ENCODE results near the gene ACSL4. TPM values are rescaled to one million over a fixed set of nuclear protein-coding genes. Genes with fewer than 3 reads are reported as not detected.

The ACSL4 gene
- total RNA-seq, 2 donors from 2014 or later: 27.5 to 117 TPM

GRCh38 chrX:109695637-109696036, 37.4 kb downstream of the ACSL4 start:
- Histone ChIP-seq H3K27ac (no peak overlapping the region), H3K36me3 (no peaks in the 10 kb centered on the region), H3K4me3 (no peak overlapping the region), H3K4me1 (ENCODE audit: control insufficient read depth in 1 of 2, low read depth in 2 of 2) (no peaks in the 10 kb centered on the region), H3K9me3 (no peaks in the 10 kb centered on the region), H3K27me3 (replicated peaks; ENCODE audit: insufficient read depth) (no peaks in the 10 kb centered on the region)
- no peak for ATAC-seq (ENCODE audit: insufficient number of reproducible peaks, low FRiP score, low read depth)
- TF ChIP-seq CTCF (IDR thresholded peaks at IDR 0.05): no peak
- no peak for DNase-seq (ENCODE audit: low spot score)

DNA sequence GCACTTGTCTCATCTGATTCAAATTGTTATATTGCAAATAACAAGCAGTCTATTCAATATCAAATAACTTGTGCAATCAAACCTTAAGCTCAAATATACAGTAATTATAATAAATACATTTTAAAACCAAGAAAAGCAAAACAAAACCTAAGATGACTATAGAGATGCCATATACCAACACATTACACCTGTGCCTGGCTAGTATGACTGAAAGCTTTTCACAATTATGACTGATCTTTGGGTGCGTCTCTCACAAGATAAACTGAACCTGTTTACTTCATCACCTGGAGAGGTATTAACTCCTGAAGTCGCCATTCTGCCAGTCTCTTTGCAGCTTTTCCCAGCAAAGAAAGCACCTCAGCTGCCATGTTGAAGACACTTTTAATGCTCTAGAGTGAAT, 41.3 kb downstream of the ACSL4 start:
- H3K36me3 ChIP-seq: no peaks in the 10 kb centered on the region
- TF ChIP-seq CTCF (IDR thresholded peaks at IDR 0.05): no peak
- no peak overlapping the region for H3K4me3 ChIP-seq
- no peak overlapping the region for H3K27ac ChIP-seq
- DNase-seq (ENCODE audit: low spot score): no peak
- H3K4me1 ChIP-seq (ENCODE audit: control insufficient read depth in 1 of 2, low read depth in 2 of 2): no peaks in the 10 kb centered on the region
- ATAC-seq (ENCODE audit: insufficient number of reproducible peaks, low FRiP score, low read depth): no peak
- H3K9me3 ChIP-seq: no peaks in the 10 kb centered on the region
- H3K27me3 ChIP-seq (replicated peaks; ENCODE audit: insufficient read depth): no peaks in the 10 kb centered on the region

- Histone ChIP-seq H3K36me3 (no peaks in the 10 kb centered on the region), H3K27ac (no peak overlapping the region), H3K27me3 (replicated peaks; ENCODE audit: insufficient read depth) (no peaks in the 10 kb centered on the region), H3K4me3 (no peak overlapping the region), H3K4me1 (ENCODE audit: control insufficient read depth in 1 of 2, low read depth in 2 of 2) (no peaks in the 10 kb centered on the region), H3K9me3 (no peaks in the 10 kb centered on the region)
- ATAC-seq (ENCODE audit: insufficient number of reproducible peaks, low FRiP score, low read depth) (no peak), DNase-seq (ENCODE audit: low spot score) (no peak)
- no peak for TF ChIP-seq CTCF (IDR thresholded peaks at IDR 0.05)
Measured at GRCh38 chrX:109691277-109691676, 41.8 kb downstream of the ACSL4 start.

DNA sequence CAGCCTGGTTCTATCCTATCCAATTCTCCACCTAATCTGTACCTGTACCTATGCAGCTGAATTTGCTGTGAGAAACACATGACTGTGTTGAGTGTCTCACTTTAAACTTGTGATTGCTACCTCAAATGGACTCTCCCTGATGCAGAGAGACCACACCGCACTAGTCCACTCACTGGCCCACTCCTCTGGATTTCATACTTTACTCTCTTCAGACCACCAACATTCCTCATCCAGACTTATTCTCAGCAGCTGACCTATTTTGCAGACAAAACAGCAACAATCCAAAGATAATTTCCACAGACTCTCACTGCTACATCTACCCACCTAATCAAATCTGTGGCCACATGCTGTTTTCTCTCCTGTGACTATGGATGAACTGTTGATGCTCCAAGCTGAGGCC, 45.2 kb downstream of the ACSL4 start:
- no peaks in the 10 kb centered on the region for H3K9me3 ChIP-seq
- no peak overlapping the region for H3K4me3 ChIP-seq
- TF ChIP-seq CTCF (IDR thresholded peaks at IDR 0.05): no peak
- H3K4me1 ChIP-seq (ENCODE audit: control insufficient read depth in 1 of 2, low read depth in 2 of 2): no peaks in the 10 kb centered on the region
- no peaks in the 10 kb centered on the region for H3K36me3 ChIP-seq
- ATAC-seq (ENCODE audit: insufficient number of reproducible peaks, low FRiP score, low read depth) (no peak), DNase-seq (ENCODE audit: low spot score) (no peak)
- no peaks in the 10 kb centered on the region for H3K27me3 ChIP-seq (replicated peaks; ENCODE audit: insufficient read depth)
- H3K27ac ChIP-seq: no peak overlapping the region

- DNase-seq (ENCODE audit: low spot score) (no peak), ATAC-seq (ENCODE audit: insufficient number of reproducible peaks, low FRiP score, low read depth) (no peak)
- Histone ChIP-seq H3K4me1 (ENCODE audit: control insufficient read depth in 1 of 2, low read depth in 2 of 2) (no peaks in the 10 kb centered on the region), H3K4me3 (no peak overlapping the region), H3K36me3 (no peaks in the 10 kb centered on the region), H3K27me3 (replicated peaks; ENCODE audit: insufficient read depth) (no peaks in the 10 kb centered on the region), H3K27ac (no peak overlapping the region), H3K9me3 (no peaks in the 10 kb centered on the region)
- TF ChIP-seq CTCF (IDR thresholded peaks at IDR 0.05): no peak
Measured at GRCh38 chrX:109685656-109686078, 47.4 kb downstream of the ACSL4 start.
